CD4-positive, alpha-beta memory T cell (primary cell): Measurements from ENCODE around the gene TIMM10. TPM values are rescaled to one million over a fixed set of nuclear protein-coding genes. Genes with fewer than 3 reads are reported as not detected.

Experiments
- CTCF ChIA-PET: fragments of 350-600 bp; sonication (Branson Sonifier 250); formaldehyde crosslinking; loops from one replicate; lab custom pipeline; 2021; ENCODE audit warnings: inconsistent platforms; ENCODE audit not compliant: partially characterized antibody; lab: Charles Lee
- POLR2A ChIA-PET: fragments of 350-600 bp; sonication (Branson Sonifier 250); formaldehyde crosslinking; loops from one replicate; lab custom pipeline; 2021; ENCODE audit not compliant: partially characterized antibody; lab: Charles Lee
- DNase-seq, 5 donors: peaks; one replicate each; pipeline versions ENCODE4 v3.0.0 to v3.0.0-alpha.2; 2020 to 2022; ENCODE audit warnings: mixed read lengths in 1 of 5
- H3K27ac ChIP-seq: one replicate; pipeline ENCODE4 v1.7.0; 2013; ENCODE audit warnings: low read depth, low read length
- H3K27me3 ChIP-seq: 2 replicates; pipeline ENCODE4 v1.7.0; 2013; ENCODE audit warnings: mild to moderate bottlenecking, low read length, moderate library complexity; ENCODE audit not compliant: insufficient read depth
- H3K36me3 ChIP-seq: 2 replicates; pipeline ENCODE4 v1.7.0; 2013; ENCODE audit warnings: mild to moderate bottlenecking, low read length, moderate library complexity; ENCODE audit not compliant: insufficient read depth
- H3K4me1 ChIP-seq: 2 replicates; pipeline ENCODE4 v1.7.0; 2013; ENCODE audit warnings: mild to moderate bottlenecking, low read length, moderate library complexity; ENCODE audit not compliant: insufficient read depth
- H3K4me3 ChIP-seq, 2 donors: one replicate each; pipeline ENCODE4 v1.7.0; 2013; ENCODE audit warnings: low read length in 2 of 2, mild to moderate bottlenecking in 1 of 2
- H3K9me3 ChIP-seq, 2 donors: one replicate each; pipeline ENCODE4 v1.7.0; 2013; ENCODE audit warnings: low read length in 2 of 2, control low read depth in 1 of 2; ENCODE audit not compliant: control insufficient read depth in 1 of 2
- H3K27ac Mint-ChIP-seq, 7 donors: one replicate each; pipeline ENCODE4 v1.8.0; 2020 to 2021; ENCODE audit warnings: mixed read lengths in 7 of 7, mild to moderate bottlenecking in 6 of 7, inconsistent platforms in 3 of 7, moderate library complexity in 3 of 7
- H3K27me3 Mint-ChIP-seq, 2 donors: one replicate each; pipeline ENCODE4 v1.8.0; 2020 to 2021; ENCODE audit warnings: mixed read lengths in 2 of 2
- H3K36me3 Mint-ChIP-seq, 2 donors: one replicate each; pipeline ENCODE4 v1.8.0; 2020 to 2021; ENCODE audit warnings: mixed read lengths in 2 of 2, inconsistent platforms in 1 of 2, mild to moderate bottlenecking in 1 of 2
- H3K4me1 Mint-ChIP-seq, 4 donors: one replicate each; pipeline ENCODE4 v1.8.0; 2020 to 2021; ENCODE audit warnings: mixed read lengths in 4 of 4, mild to moderate bottlenecking in 1 of 4
- H3K4me3 Mint-ChIP-seq, 8 donors: one replicate each; pipeline ENCODE4 v1.8.0; 2020 to 2021; ENCODE audit warnings: mixed read lengths in 8 of 8, mild to moderate bottlenecking in 7 of 8, moderate library complexity in 6 of 8, inconsistent platforms in 3 of 8
- H3K9me3 Mint-ChIP-seq, 8 donors: one replicate each; pipeline ENCODE4 v1.8.0; 2020 to 2021; ENCODE audit warnings: mixed read lengths in 8 of 8, mild to moderate bottlenecking in 5 of 8, inconsistent platforms in 3 of 8, moderate library complexity in 1 of 8
- intact Hi-C: fragments of 100-400 bp; cut with micrococcal nuclease; formaldehyde crosslinking; loops from one replicate; pipeline ENCODE4 v1.15.1; 2023
- polyA plus RNA-seq, 2 donors: library from polyadenylated mRNA; unstranded; fragments of 300-500 nt; fragmentation: Illumina TruSeq; gene quantifications; one replicate each; pipeline ENCODE4 v1.2.3, GENCODE V29; 2021
- total RNA-seq, 2 experiments: library from RNA; stranded (reverse); gene quantifications; one replicate each; pipeline ENCODE4 v1.2.3, GENCODE V29; 2021

Gene TIMM10
- total and polyA plus RNA-seq, 4 experiments from 2014 or later: 30.4 to 62.1 (median 43.8) TPM

DNA sequence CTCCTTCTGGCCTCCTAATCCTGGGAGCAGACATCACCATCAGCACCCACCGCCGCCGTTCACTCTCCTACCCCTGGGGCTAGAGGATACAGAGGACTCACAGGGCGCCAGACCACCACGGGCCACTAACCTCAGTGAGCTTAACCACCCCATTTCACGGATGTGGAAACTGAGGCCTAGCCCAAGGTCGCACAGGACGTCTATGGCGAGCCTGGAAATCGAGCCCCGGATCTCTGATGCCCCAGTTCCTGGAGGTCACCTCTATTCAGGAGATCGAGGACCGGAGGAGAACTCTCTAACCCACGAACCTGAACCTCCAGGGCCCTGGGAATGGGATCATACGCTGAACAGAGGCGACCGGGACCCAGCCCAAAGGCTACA lies 349 bp downstream of the TIMM10 start:
- Histone ChIP-seq H3K27ac (peak overlapping the region; percentile 88), H3K36me3 (peaks cover 7% of the 10 kb centered on the region), H3K4me3 (peak overlapping the region; percentile 71 to 94), H3K4me1 (peaks cover 23% of the 10 kb centered on the region), H3K27me3 (no peaks in the 10 kb centered on the region), H3K9me3 (no peaks in the 10 kb centered on the region)
- peak overlapping the region; percentile 88 to 95 (median 90) for H3K4me3 Mint-ChIP-seq
- H3K36me3 Mint-ChIP-seq: peaks cover 0 to 19% of the 10 kb centered on the region in 2 donors
- no peak for DNase-seq
- POLR2A ChIA-PET: interaction anchor here (0.8 to 2.2 kb wide), 11 partner anchors 10 to 211 kb away, joined by 3 to 23 read pairs (median 5); partner anchors contain the start of genes CLP1, SELENOH, SLC43A1 and SSRP1
- CTCF ChIA-PET: interaction anchor here (1.0 to 25.5 kb wide), 7 partner anchors 14 to 270 kb away, joined by 3 to 848 read pairs (median 13); partner anchors contain the start of genes RTN4RL2, SLC43A1 and UBE2L6
- intact Hi-C loops: loop anchor here (1.0 kb wide), 8 partner anchors 36 to 1048 kb away; partner anchors contain the start of genes CLP1, MED19, SELENOH and SSRP1
- H3K27ac Mint-ChIP-seq: peak overlapping the region; percentile 92 to 96 (median 95)
- peaks cover 9 to 34% (median 26%) of the 10 kb centered on the region in 4 donors for H3K4me1 Mint-ChIP-seq
- H3K27me3 Mint-ChIP-seq: no peaks in the 10 kb centered on the region
- no peaks in the 10 kb centered on the region for H3K9me3 Mint-ChIP-seq

DNA sequence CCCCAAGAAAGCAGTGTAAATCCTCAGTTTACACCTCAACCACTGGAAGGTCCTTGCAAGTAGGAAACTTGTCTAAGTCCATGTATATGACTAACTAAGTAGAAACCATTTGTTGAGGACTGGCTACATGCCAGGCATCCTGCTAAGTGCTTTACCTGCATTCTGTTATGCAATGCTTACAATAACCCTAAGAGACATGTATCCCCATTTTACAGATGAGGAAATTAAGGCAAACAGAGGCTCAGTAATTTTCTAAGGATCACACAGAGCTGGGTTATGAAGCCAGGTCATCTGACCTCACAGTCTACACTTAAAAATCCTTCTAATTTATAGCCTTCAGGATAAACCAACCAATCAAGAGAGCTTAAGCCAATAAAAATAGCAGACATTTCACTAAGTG lies 1.5 kb downstream of the TIMM10 start:
- Histone ChIP-seq H3K27me3 (no peaks in the 10 kb centered on the region), H3K4me3 (no peak overlapping the region), H3K27ac (no peak overlapping the region), H3K4me1 (peaks cover 23% of the 10 kb centered on the region), H3K36me3 (peaks cover 7% of the 10 kb centered on the region), H3K9me3 (no peaks in the 10 kb centered on the region)
- POLR2A ChIA-PET: interaction anchor here (2.1 to 2.2 kb wide), 2 partner anchors 14 to 36 kb away, joined by 12 to 23 read pairs; partner anchors contain the start of gene SLC43A1
- Mint-ChIP-seq H3K27ac (peak overlapping the region in 2 of 7 donors; percentile 72 to 92), H3K27me3 (no peaks in the 10 kb centered on the region), H3K4me3 (peak overlapping the region in 3 of 8 donors; percentile 3 to 31 (median 18)), H3K9me3 (no peaks in the 10 kb centered on the region), H3K4me1 (peaks cover 9 to 34% (median 26%) of the 10 kb centered on the region in 4 donors), H3K36me3 (peaks cover 0 to 19% of the 10 kb centered on the region in 2 donors)
- DNase-seq: no peak
- CTCF ChIA-PET: interaction anchor here (0.6 to 25.5 kb wide), 9 partner anchors 13 to 272 kb away, joined by 3 to 848 read pairs (median 19); partner anchors contain the start of genes RTN4RL2, SLC43A1 and UBE2L6
- intact Hi-C loops: no loop called here

DNA sequence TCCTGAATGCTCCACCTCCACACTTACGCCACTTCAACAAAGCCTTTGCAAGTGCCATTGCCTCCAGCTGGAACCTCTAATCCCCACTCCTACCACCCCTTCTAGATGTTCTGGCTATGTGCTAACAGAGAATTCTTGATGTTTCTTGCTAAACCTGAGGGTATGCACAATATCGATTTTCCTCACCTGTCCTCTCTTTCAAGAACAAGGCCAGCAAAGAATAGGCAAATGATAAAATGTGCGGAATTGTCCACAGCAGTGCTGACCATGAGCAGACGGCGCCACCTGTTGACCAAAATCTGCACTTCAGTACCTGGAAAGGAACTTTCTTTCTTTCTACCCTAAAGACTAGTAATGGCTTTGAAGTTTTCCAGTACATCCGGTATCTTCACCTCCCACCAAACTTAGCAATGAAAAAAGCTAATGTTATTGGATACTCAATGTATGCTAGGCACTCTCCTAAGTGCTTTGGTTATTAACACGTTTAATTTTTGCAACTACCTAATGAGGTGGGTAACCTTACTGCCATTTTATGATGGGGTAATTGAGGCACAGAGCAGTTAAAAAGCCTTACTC lies 3.4 kb downstream of the TIMM10 start:
- no peaks in the 10 kb centered on the region for H3K27me3 ChIP-seq
- DNase-seq: peak; percentile 59 to 69 (median 65)
- ChIA-PET CTCF (interaction anchor here (0.7 to 25.5 kb wide), 32 partner anchors 9 to 274 kb away, joined by 3 to 848 read pairs (median 4); partner anchors contain the start of genes MED19, RTN4RL2, SLC43A1 and SMTNL1), POLR2A (interaction anchor here (1.1 to 3.1 kb wide), 4 partner anchors 12 to 69 kb away, joined by 5 to 30 read pairs (median 17); partner anchors contain the start of genes RTN4RL2 and SLC43A1)
- no peaks in the 10 kb centered on the region for H3K27me3 Mint-ChIP-seq
- H3K4me3 Mint-ChIP-seq: peak overlapping the region in 1 of 8 donors; percentile 52
- peaks cover 0 to 19% of the 10 kb centered on the region in 2 donors for H3K36me3 Mint-ChIP-seq
- H3K36me3 ChIP-seq: peaks cover 7% of the 10 kb centered on the region
- peaks cover 23% of the 10 kb centered on the region for H3K4me1 ChIP-seq
- H3K9me3 ChIP-seq: no peaks in the 10 kb centered on the region
- no peak overlapping the region for H3K4me3 ChIP-seq
- intact Hi-C loops: loop anchor here (1.0 kb wide), 4 partner anchors 13 to 182 kb away; no protein-coding TSS in a partner anchor
- H3K9me3 Mint-ChIP-seq: peaks cover 0 to 2% (median 0%) of the 10 kb centered on the region in 8 donors
- H3K4me1 Mint-ChIP-seq: peaks cover 9 to 34% (median 26%) of the 10 kb centered on the region in 4 donors
- peak overlapping the region in 5 of 7 donors; percentile 2 to 71 (median 43) for H3K27ac Mint-ChIP-seq
- no peak overlapping the region for H3K27ac ChIP-seq

- H3K9me3 Mint-ChIP-seq: peaks cover 0 to 2% (median 0%) of the 10 kb centered on the region in 8 donors
- peaks cover 3 to 8% (median 4%) of the 10 kb centered on the region in 4 donors for H3K4me1 Mint-ChIP-seq
- H3K9me3 ChIP-seq: no peaks in the 10 kb centered on the region
- ChIA-PET CTCF (interaction anchor here (0.7 to 25.5 kb wide), 3 partner anchors 34 to 278 kb away, joined by 3 to 848 read pairs (median 187); partner anchors contain the start of gene RTN4RL2), POLR2A (no interaction called here)
- intact Hi-C loops: no loop called here
- no peak for DNase-seq
- peaks cover 7% of the 10 kb centered on the region for H3K4me1 ChIP-seq
- H3K27ac Mint-ChIP-seq: peak overlapping the region in 1 of 7 donors; percentile 65
- no peak overlapping the region for H3K4me3 ChIP-seq
- no peaks in the 10 kb centered on the region for H3K27me3 ChIP-seq
- H3K27me3 Mint-ChIP-seq: no peaks in the 10 kb centered on the region
- H3K27ac ChIP-seq: no peak overlapping the region
- peaks cover under 1% of the 10 kb centered on the region for H3K36me3 ChIP-seq
- peaks cover 0 to 4% of the 10 kb centered on the region in 2 donors for H3K36me3 Mint-ChIP-seq
- H3K4me3 Mint-ChIP-seq: no peak overlapping the region
These were observed 7.1 kb downstream of the TIMM10 start for GRCh38 chr11:57523419-57523818.

- H3K27ac Mint-ChIP-seq: no peak overlapping the region
These were observed 9.4 kb downstream of the TIMM10 start for GRCh38 chr11:57521116-57521515.

GRCh38 chr11:57516061-57516443 lies 14.5 kb downstream of the TIMM10 start:
- intact Hi-C loops: no loop called here
- CTCF ChIA-PET: interaction anchor here (1.5 to 25.5 kb wide), 6 partner anchors 11 to 170 kb away, joined by 4 to 848 read pairs (median 27); no protein-coding TSS in a partner anchor

More at GRCh38 chr11:57521116-57521515, 9.4 kb downstream of the TIMM10 start:
- CTCF ChIA-PET: interaction anchor here (1.3 to 25.5 kb wide), 2 partner anchors 32 to 62 kb away, joined by 3 to 848 read pairs; no protein-coding TSS in a partner anchor
- H3K4me1 ChIP-seq: peaks cover 2% of the 10 kb centered on the region
- intact Hi-C loops: no loop called here
- no peak for DNase-seq
- no peaks in the 10 kb centered on the region for H3K27me3 ChIP-seq
- no peaks in the 10 kb centered on the region for H3K36me3 Mint-ChIP-seq
- H3K9me3 Mint-ChIP-seq: peaks cover 0 to 2% (median 0%) of the 10 kb centered on the region in 8 donors
- H3K4me3 Mint-ChIP-seq: no peak overlapping the region
- peaks cover 2% of the 10 kb centered on the region in 4 donors for H3K4me1 Mint-ChIP-seq
- H3K9me3 ChIP-seq: no peaks in the 10 kb centered on the region
- POLR2A ChIA-PET: no interaction called here
- no peak overlapping the region for H3K4me3 ChIP-seq
- no peaks in the 10 kb centered on the region for H3K36me3 ChIP-seq
- H3K27me3 Mint-ChIP-seq: no peaks in the 10 kb centered on the region
- no peak overlapping the region for H3K27ac ChIP-seq

More at GRCh38 chr11:57516061-57516443, 14.5 kb downstream of the TIMM10 start:
- H3K27ac Mint-ChIP-seq: peak overlapping the region in 6 of 7 donors; percentile 64 to 91 (median 86)
- POLR2A ChIA-PET: interaction anchor here (1.3 to 3.7 kb wide), 6 partner anchors 11 to 226 kb away, joined by 6 to 23 read pairs (median 10); partner anchors contain the start of genes SELENOH, TIMM10 and UBE2L6
- Histone ChIP-seq H3K27ac (peak overlapping the region; percentile 43), H3K9me3 (no peaks in the 10 kb centered on the region), H3K27me3 (no peaks in the 10 kb centered on the region), H3K36me3 (no peaks in the 10 kb centered on the region), H3K4me3 (peak overlapping the region; percentile 54 to 84), H3K4me1 (peaks cover 22% of the 10 kb centered on the region)
- no peaks in the 10 kb centered on the region for H3K9me3 Mint-ChIP-seq
- DNase-seq: no peak
- H3K4me3 Mint-ChIP-seq: peak overlapping the region; percentile 90 to 99 (median 96)
- peaks cover 0 to 8% of the 10 kb centered on the region in 2 donors for H3K36me3 Mint-ChIP-seq
- H3K4me1 Mint-ChIP-seq: peaks cover 17 to 32% (median 26%) of the 10 kb centered on the region in 4 donors
- no peaks in the 10 kb centered on the region for H3K27me3 Mint-ChIP-seq
